GM19452 (cell line): Measurements from ENCODE around the gene SORBS2.
"Not testable (repeated sequence)": the region's sequence is repeated elsewhere in the genome, so short reads cannot be mapped to it uniquely, and the experiment has no call there.

Experiments
- ATAC-seq: cut with Tn5 transposase; IDR thresholded peaks from one replicate; pipeline ENCODE4 v1.9.1; 2021; ENCODE audit not compliant: unreplicated experiment

SORBS2 gene

DNA sequence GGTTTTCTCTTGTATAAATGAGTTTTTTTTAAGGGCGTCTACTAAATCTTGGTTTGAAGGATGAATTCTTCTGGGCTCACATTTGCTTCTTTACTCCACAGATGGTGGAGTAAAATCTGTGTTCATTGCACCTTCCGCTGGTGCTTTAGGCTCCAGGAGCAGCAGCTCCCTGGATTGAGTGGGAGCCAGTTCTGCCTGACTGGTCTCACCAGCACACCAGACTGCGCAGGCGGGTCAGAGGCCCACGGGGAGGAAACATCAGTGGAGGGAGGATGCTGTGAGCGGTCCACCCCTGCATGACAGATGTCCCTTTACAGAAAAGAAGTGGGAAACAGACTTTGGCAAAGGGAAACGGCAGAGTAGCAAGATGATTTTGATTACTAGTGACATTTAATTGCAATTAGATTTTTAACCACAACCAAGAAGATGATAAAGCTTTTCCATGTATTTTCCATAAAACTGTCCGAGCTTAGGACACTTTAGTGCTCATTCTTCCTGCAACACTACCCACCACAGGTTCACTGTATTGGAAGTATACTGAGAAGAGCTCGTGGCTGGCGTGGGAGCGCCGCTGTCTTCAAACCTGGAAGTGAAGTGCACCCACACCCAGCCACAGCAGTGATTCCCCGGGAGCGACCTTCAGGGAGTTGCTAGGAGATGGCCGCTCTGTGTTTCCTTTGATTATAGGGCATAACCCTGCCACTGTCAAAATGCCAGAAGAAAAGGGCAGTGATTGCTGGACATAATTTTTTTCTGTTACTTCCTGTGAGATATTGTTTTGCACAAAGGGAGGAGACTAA lies 95.2 kb downstream of the SORBS2 start:
- ATAC-seq = no peak

DNA sequence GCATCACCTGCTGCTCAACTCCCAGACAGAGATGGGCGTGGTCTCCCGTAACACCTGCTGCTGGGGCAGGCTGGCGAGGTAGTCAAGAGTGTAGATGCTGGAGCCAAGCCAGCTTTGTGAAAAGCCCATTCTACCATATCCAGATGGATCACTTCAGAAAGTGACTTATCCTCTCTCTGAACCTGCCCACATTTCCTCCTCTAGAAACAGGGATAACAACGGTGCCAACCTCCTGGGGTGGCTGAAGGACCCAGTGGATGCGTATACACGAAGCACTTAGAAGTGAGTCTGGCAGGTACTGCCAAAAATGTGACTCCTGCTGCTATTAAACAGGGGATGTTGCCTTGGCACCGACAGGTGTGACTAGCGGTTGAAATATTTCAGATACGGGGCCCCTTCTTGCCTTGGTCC lies 95.8 kb downstream of the SORBS2 start:
- no peak for ATAC-seq

DNA sequence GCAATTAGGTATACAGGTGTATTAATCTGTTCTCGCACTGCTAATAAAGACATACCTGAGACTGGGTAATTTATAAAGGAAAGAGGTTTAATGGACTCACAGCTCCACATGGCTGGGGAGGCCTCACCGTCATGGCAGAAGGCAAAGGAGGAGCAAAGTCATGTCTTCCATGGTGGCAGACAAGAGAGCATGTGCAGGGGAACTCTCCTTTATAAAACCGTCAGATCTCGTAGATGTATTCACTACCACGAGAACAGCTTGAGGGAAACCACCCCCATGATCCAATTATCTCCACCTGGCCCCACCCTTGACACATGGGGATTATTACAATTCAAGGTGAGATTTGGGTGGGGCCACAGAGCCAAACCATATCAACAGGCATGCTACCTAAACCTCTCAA lies 97.5 kb downstream of the SORBS2 start:
- not testable (repeated sequence) for ATAC-seq

DNA sequence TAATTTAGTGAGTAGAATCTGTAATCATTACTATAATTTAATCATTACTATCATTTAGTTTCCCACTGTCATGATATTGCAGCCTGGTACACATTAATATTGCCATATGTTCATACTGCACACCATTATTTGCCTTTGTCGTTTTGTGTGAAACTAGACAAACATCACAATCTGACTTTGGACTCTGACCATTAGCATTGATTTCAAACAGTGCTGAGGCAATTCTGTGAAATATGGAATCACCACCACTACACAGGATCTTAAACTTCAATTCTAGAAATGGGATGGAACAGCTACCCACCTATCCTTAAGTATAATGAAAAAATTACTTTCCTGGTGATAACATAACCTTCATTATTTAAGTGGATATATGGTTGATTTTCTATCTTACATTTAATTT lies 98.3 kb downstream of the SORBS2 start:
- ATAC-seq = no peak

DNA sequence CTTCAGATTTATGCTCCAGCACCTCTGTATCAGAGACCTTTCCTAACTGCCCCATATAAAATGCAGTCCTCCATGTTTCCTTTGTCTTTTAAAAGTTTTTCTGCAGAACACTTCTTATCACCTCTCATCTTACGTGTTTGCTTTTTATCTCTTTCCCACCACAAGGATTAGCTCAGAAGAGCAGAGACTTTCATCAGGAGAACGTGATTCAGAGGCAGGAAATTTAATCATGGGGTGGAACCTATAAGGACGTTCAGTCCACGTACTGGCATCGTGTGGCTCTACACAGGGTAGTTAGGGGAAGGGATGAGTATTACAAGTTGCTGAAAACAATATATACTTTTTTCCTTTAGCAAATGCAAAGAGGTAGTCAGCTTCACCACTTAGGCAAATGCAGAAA lies 98.7 kb downstream of the SORBS2 start:
- ATAC-seq = no peak

DNA sequence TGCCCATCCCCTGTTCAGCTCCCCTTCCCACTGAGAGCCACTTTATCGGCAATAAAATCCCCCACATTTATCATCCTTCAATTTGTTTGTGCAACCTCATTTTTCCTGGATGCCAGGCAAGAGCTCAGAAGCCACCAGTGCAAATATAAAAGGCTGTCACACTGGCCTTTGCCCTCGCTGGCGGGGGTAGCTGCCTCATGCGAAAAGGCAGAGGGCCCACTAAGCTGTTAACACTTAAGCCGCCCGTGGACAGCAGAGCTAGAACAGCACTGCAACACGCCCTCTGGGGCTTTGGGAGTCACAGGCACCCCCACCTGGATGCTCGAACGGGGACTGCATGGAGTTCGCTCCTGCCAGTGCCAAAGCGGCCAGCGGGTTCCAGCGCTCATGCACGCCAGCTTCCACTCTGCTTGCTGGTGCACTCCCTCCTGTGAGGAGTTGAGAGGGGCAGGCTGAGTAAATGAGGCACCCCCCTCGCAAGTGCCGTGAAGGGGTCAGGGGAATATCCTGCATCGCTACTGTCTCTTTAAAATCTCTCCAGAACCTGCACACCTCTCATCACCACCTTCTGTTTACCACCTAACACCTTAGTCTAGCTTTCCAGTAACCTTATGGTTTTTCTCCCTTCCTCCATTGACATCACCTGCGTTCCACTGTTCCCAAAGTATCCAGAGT lies 99.5 kb downstream of the SORBS2 start:
- ATAC-seq = no peak

DNA sequence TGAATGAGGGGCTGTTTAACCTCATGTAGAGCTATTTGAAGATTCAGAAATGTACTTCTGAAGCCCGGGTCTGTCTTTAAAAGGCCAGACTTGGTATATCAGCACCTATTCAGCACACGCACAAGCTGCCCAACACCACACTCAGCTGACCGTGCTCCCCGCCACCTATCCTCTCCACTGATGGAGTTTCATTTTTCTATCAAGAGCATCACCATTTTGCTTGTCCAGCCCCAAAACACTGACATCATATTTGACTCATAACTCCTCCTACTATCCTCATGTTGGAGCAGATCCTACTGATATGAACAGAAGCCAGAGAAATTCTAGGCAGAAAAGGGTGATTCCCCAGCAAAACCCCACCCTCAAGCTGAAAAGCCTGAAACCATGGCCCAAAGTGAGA lies 100.3 kb downstream of the SORBS2 start:
- no peak for ATAC-seq

DNA sequence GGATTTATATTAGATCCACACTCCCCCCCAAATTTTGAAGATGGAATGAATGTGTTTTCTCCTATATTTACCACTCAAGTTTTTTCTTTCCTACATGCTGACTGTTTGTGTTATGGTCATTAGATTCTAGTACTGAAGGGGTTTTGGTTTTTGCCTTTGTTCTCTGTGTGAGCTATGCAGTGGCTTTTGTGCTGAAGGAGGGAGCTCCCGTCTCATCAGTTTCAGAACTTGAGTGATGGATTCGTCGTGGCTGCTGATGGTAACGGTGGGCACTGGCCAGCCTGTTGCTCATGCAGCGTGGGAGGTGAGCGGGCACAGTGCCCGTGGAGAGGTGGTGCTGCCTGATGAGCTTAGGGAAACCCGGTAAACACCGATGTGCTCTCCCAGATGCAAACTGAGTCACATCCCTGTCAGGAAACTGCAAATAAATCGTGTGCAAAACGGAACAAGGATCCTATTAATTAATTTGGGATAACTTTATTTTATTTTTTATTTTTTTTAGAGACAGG lies 101.5 kb downstream of the SORBS2 start:
- no peak for ATAC-seq

DNA sequence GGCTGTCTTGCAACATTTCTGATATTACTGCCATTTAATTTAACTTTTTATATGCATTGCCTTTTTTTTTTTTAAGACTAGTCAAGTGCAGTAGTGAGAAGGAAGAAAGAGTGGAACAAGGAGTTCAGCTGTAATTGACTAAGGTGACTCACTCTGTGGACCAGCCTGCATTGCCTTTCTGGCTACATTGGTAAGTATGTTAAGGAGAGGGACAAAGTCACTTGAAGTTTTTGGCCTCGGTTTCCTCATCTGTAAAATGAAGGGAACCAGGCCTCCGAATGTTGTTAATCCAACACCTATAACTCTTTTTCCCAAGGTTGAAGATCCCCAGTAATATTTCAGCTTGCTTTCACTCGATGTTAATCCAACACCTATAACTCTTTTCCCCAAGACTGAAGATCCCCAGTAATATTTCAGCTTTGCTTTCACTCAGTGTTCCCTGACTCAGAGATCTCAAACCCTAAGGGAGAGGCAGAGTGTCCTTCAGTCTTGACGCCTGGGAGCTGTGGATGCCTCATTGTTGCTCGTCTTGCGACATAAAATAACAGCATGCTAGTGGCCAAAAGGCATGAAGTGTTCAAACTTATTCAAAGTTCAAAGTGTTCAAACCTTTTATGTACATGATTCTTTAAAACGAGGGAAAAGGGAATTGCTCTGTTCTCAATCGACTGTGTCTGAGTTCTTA lies 102.0 kb downstream of the SORBS2 start:
- no peak for ATAC-seq

DNA sequence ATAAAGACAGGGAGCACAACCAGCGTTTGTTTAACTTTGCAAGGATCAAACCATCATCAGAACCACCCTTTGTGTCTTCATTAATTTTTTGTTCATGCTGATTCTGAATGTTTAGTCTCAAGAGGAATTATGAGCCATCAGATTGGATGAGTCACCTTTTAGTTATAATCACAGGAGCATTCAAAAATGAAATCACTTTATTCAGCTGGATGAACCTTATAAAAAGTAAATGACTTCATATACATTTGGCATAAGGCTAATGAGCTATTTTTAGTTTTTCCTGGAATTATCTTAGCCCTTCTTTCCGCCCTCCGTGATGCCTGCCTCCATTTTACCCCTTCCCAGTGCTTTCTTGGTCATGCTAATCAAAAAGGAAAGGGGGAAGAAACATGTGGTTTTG lies 103.6 kb downstream of the SORBS2 start:
- ATAC-seq = no peak

DNA sequence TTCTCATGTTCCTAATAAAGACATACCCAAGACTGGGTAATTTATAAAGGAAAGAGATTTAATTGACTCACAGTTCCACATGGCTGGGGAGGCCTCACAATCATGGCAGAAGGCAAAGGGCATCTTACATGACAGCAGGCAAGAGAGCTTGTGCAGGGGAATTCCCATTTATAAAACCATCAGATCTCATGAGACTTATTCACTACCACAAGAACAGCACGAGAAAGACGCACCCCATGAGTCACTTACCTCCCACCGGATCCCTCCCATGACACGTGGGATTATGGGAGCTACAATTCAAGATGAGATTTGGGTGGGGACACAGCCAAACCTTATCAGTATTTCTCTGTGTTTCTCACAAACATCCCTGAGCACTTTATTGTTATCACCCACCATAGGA lies 104.4 kb downstream of the SORBS2 start:
- ATAC-seq = not testable (repeated sequence)

DNA sequence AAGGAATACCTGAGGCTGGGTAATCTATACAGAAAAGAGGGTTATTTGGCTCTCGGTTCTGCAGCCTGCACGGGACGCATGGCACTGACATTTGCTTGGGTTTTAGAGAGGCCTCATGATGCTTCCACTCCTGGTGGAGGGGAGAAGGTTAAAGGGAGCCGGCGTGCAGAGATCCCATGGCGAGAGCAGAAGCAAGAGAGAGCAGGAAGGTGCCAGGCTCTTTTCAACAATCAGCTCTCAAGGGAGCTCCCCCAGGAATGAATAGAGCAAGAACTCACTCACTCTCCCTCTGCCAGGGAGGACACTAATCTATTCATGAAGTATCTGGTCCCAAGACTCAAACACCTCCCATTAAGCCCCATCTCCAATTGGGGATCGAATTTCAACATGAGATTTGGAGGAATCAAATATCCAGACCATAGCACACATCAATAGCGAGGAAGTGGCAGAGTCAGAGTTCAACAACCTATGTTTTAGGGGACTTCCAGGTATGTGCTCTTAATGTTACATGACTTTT lies 109.8 kb downstream of the SORBS2 start:
- ATAC-seq = no peak

DNA sequence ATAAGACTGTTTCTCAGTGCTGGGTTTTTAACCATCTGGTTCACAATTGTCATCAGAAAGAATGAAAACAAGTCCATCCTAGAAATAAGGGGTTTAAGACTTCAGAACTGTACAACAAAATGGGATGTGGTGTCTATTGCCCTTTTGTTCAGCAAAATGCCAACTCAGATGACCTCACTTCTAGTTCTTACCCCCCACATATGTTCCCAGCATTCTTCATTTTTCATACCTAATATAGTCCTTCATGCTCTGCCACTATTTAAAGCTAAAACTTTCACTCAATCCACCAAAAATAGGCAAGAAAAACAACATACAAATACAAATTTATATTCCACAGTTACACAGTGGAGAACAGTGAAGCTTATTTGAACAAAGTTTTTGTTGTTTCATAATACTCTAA lies 111.4 kb downstream of the SORBS2 start:
- ATAC-seq = no peak

DNA sequence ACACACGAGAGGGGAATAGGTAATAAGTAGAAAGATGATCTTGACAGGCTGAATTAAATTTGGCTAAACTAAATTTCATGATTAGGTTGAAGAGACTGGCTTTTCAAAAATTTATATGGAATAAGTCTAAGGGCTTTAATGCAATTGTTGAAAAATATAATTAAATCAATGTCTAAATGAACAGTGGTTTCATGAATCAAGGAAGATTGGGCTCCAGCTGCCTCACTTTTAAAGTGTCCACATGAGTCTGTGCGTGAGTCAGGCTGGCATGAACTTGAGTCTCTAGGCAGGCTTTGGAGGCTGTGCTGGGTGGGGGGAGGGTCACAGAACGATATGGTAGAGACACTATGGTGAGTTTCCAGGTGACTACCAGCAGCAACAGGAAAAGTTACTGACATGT lies 111.9 kb downstream of the SORBS2 start:
- ATAC-seq = no peak

DNA sequence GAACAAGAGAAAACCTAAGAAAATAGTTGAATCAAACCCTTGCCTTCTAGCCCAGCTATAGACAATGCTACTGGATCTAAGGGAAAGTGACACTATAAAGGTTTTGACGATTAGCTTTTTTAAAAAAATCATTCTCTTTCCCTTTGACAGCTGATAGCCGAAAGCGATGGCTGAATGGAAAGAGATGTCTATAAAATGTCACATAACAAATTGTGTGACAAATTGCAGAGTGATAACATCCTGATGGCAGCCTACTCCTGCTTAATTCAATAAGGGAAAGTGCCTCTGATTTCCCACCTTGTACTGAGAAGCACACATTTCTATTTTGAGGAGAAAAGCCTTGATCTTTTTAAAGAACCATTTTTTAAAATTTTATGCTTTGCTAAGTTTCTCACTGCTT lies 114.5 kb downstream of the SORBS2 start:
- ATAC-seq = no peak

DNA sequence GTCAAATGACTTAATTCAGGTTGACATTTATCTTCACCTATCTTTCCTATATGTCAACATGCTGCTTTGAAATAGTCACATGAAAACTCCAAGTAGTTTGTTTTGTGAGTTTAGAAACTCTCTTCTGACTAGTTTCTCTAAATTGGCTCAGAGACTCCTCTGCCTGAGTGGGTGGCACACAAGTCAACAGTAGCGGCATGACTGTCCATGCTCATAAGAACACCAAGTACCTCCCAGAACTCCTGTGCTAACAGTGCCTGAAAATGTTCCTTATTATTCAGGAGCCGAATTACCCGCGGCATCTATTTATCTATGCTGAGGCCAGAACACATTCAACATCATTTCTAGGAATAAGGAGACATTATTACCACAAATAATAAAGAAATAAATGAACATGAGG lies 116.3 kb downstream of the SORBS2 start:
- no peak for ATAC-seq

DNA sequence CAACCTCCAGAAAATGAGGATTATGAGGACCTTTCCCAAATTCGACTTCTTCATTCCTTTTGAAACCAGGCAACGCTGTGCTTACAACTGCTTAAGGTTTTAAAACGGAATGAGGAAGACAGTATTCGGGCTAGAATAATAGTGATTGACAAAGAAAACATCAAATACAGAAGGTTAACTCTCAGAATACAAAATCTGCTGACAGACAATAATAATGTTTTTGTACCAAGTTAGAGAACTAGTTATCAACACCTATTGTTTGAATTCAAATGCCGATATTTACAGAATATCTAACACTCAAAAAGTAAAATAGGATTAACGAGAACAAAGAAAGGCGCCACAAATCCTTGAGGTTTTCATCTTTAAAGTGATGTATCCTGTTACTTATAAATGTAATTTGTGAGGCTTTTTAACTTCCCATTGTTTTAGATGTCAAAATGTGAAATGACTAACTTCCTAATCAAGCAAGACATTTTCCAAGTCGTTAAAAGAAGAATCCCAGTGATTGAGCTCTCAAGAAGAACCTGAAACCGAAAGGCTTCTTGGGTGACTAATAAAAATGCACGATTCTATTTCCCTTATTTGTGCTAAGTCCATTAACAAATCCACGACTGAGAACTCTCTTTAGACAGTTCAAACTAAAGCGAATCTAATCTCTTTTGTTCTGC lies 118.3 kb downstream of the SORBS2 start:
- ATAC-seq = no peak

DNA sequence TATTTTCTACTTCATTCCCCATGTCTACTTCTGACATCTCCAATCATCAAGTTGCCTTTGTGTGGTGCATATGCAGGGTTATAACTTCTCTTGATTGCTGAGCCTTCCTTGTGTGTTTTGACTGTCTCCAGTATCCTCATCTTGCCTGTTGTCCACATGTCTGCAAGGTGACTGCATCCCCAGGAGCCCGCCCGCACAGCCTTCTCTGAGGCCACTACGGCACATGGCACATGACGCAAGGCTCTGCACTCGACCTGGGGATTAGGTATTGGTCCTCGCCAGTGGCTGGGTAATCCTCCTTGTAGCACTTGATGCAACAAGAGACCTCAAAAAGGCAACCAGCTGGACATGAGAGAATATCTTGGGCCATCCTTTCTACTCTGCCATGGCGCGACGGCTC lies 122.6 kb downstream of the SORBS2 start:
- ATAC-seq = no peak

DNA sequence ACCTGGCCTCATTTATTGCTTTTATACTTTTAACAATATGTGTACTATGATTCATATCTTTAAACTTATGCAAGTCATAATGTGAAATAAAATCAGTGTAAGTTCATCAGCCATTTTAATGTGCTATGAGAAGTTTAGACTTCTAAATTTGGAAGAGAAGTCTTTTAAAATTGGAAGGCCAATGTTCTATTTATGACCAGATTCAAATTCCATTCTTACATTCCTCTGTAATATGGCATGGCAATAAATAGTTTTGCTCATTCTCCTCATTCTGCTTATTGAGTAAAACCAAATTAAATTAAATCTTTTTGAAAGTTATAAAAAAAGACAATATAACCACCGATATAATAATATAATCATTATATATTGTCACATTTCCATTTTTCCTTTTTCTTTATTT lies 126.2 kb downstream of the SORBS2 start:
- no peak for ATAC-seq

DNA sequence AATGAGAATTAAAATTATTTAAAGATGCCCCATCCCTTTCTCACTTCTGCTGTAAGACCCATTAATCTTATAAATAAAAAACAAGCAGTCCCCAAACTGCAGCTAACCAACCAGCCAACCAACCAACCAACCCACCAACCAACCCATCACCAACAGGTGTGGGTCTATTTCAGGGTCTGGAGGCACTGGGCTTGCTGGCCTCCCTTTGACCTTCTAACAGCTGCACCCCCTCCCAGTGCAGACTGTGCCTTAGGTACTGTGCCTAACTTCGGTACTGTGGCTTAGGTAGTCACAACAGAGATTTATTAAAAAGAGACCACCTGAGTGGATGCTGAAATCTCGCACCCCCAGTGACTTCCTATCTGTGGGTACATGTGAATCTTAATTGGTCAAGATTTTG lies 128.1 kb downstream of the SORBS2 start:
- ATAC-seq = no peak

DNA sequence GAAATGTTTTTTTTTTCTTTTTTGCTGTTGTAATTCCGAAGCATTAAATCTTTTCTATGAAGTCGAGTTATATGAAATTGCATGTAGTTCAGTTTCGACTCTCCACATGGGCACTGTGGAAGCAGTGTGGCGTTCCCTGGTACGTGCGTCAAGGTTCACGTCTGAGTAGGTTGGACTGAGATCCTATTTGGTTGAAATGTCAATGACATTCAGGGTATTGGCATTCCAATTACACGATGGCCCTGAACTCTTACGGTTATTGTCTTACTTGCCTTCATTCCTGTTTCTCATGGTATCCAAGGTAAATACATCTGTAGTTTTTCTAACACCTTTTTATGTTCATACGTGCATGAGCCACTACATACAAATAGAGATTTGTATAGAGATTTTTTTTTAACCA lies 128.8 kb downstream of the SORBS2 start:
- no peak for ATAC-seq
